Liver (tissue), 9 donors: ENCODE measurements around the gene FASN. TPM values are rescaled to one million over a fixed set of nuclear protein-coding genes. Genes with fewer than 3 reads are reported as not detected.

Source experiments
- DNase-seq: peaks from one replicate; pipeline ENCODE4 v3.0.0-alpha.2; 2017; ENCODE audit warnings: low spot score
- H3K27ac ChIP-seq, 2 donors: one replicate each; pipeline ENCODE4 v1.7.0; 2013; ENCODE audit warnings: inconsistent platforms in 2 of 2, low read length in 2 of 2, control low read depth in 1 of 2, low read depth in 1 of 2, mild to moderate bottlenecking in 1 of 2
- H3K27me3 ChIP-seq, 4 donors: one replicate each; pipeline versions ENCODE4 v1.6.1 to v1.7.0; 2013; ENCODE audit warnings: low read length in 3 of 4, inconsistent platforms in 1 of 4, mild to moderate bottlenecking in 1 of 4, moderate library complexity in 1 of 4; ENCODE audit not compliant: control insufficient read depth in 4 of 4, insufficient read depth in 4 of 4
- H3K36me3 ChIP-seq, 4 donors: one replicate each; pipeline versions ENCODE4 v1.6.1 to v1.7.0; 2013; ENCODE audit warnings: low read length in 3 of 4, mild to moderate bottlenecking in 3 of 4, low read depth in 1 of 4, moderate library complexity in 1 of 4; ENCODE audit not compliant: control insufficient read depth in 4 of 4, insufficient read depth in 3 of 4
- H3K4me1 ChIP-seq, 4 donors: one replicate each; pipeline versions ENCODE4 v1.6.1 to v1.7.0; 2013; ENCODE audit warnings: low read length in 3 of 4, mild to moderate bottlenecking in 3 of 4, moderate library complexity in 1 of 4; ENCODE audit not compliant: control insufficient read depth in 4 of 4, insufficient read depth in 4 of 4
- H3K4me3 ChIP-seq, 3 donors: one replicate each; pipeline versions ENCODE4 v1.6.1 to v1.7.0; 2013; ENCODE audit warnings: low read length in 3 of 3, control low read depth in 1 of 3, low read depth in 1 of 3, mild to moderate bottlenecking in 1 of 3
- H3K9ac ChIP-seq, 2 donors: one replicate each; pipeline ENCODE4 v1.7.0; 2013; ENCODE audit warnings: low read length in 2 of 2, mild to moderate bottlenecking in 2 of 2, moderate library complexity in 2 of 2, control low read depth in 1 of 2, low read depth in 1 of 2
- H3K9me3 ChIP-seq, 4 donors: one replicate each; pipeline versions ENCODE4 v1.6.1 to v1.7.0; 2013; ENCODE audit warnings: low read length in 3 of 4; ENCODE audit not compliant: control insufficient read depth in 4 of 4
- ATF3 ChIP-seq: IDR thresholded peaks from 2 replicates; pipeline ENCODE4 v1.6.1; 2016; ENCODE audit warnings: antibody characterized with exemption
- EGR1 ChIP-seq, 2 donors: IDR thresholded peaks; 2 replicates each; pipeline ENCODE4 v1.6.1; 2016 to 2018; ENCODE audit warnings: antibody characterized with exemption in 2 of 2, low read depth in 2 of 2
- FOXA1 ChIP-seq: IDR thresholded peaks from 2 replicates; pipeline ENCODE4 v1.6.1; 2016; ENCODE audit warnings: antibody characterized with exemption
- FOXA2 ChIP-seq: IDR thresholded peaks from 2 replicates; pipeline ENCODE4 v1.6.1; 2016; ENCODE audit warnings: antibody characterized with exemption
- GABPA ChIP-seq, 2 donors: IDR thresholded peaks in 1 of 2; conservative IDR thresholded peaks in 1 of 2; 2 replicates each; pipeline ENCODE4 v1.6.1; 2016; ENCODE audit warnings: antibody characterized with exemption in 2 of 2, mild to moderate bottlenecking in 1 of 2, moderate library complexity in 1 of 2
- HNF4A ChIP-seq, 2 donors: conservative IDR thresholded peaks; 2 replicates each; pipeline ENCODE4 v1.6.1; 2016; ENCODE audit warnings: antibody characterized with exemption in 2 of 2, mild to moderate bottlenecking in 2 of 2
- NR2F2 ChIP-seq: IDR thresholded peaks from 2 replicates; pipeline ENCODE4 v1.6.1; 2016; ENCODE audit warnings: antibody characterized with exemption
- RAD21 ChIP-seq, 2 donors: IDR thresholded peaks; 2 replicates each; pipeline ENCODE4 v1.6.1; 2016; ENCODE audit warnings: antibody characterized with exemption in 2 of 2, mild to moderate bottlenecking in 2 of 2
- RXRA ChIP-seq, 2 donors: IDR thresholded peaks; 2 replicates each; pipeline ENCODE4 v1.6.1; 2017 to 2018; ENCODE audit warnings: antibody characterized with exemption in 2 of 2, mild to moderate bottlenecking in 1 of 2
- WGBS: extraction: QIAGEN DNeasy Blood & Tissue Kit; methylation state at CpG from one replicate; pipeline ENCODE4 v1.1.7; 2013; 5-methylcytosine and 5-hydroxymethylcytosine counted together
- polyA plus RNA-seq, 2 donors: library from polyadenylated mRNA; stranded (reverse) in 1 of 2; unstranded in 1 of 2; fragments of 200-250 nt in 1 of 2; fragments of >200 nt in 1 of 2; fragmentation: Nextera tagmentation in 1 of 2; extraction: Ambion mirVana in 1 of 2; gene quantifications; one replicate each; pipeline versions ENCODE4 v1.2.1 to v1.2.3, GENCODE V29; 2013 to 2015
- total RNA-seq, 2 donors: library from RNA; depleted of rRNA; stranded (reverse); fragments of >200 nt; gene quantifications; one replicate each; pipeline ENCODE4 v1.2.3, GENCODE V29; 2014
- donor health status: healthy.
- donor health status: healthy.
- donor health status: healthy.
- donor health status: healthy.
- donor health status: healthy.

The FASN gene
- total and polyA plus RNA-seq, 4 donors, result 53.1 to 229 (median 130) TPM

GRCh38 chr17:82052638-82053059, 45.4 kb downstream of the FASN start:
- Histone ChIP-seq H3K4me3 (peak overlapping the region; percentile 82 to 94 (median 91)), H3K9ac (peak overlapping the region in 1 of 2 donors; percentile 43), H3K27me3 (no peaks in the 10 kb centered on the region), H3K4me1 (peaks cover 23 to 57% (median 48%) of the 10 kb centered on the region in 4 donors), H3K27ac (no peak overlapping the region), H3K36me3 (peaks cover 4 to 27% (median 14%) of the 10 kb centered on the region in 4 donors), H3K9me3 (no peaks in the 10 kb centered on the region)
- no peak for TF ChIP-seq RAD21 (IDR thresholded peaks at IDR 0.05)
- TF ChIP-seq RXRA (IDR thresholded peaks at IDR 0.05), result no peak
- TF ChIP-seq EGR1 (IDR thresholded peaks at IDR 0.05; ENCODE audit: low read depth in 2 of 2), result no peak
- TF ChIP-seq ATF3, result no peak
- TF ChIP-seq GABPA (IDR thresholded peaks at IDR 0.05 in 1 of 2, conservative IDR thresholded peaks at IDR 0.05 in 1 of 2), result no peak
- no peak for TF ChIP-seq FOXA2
- TF ChIP-seq HNF4A (conservative IDR thresholded peaks at IDR 0.05), result no peak
- 21% methylated on average over 19 of the region's 19 CpGs for WGBS
- no peak for DNase-seq

DNA sequence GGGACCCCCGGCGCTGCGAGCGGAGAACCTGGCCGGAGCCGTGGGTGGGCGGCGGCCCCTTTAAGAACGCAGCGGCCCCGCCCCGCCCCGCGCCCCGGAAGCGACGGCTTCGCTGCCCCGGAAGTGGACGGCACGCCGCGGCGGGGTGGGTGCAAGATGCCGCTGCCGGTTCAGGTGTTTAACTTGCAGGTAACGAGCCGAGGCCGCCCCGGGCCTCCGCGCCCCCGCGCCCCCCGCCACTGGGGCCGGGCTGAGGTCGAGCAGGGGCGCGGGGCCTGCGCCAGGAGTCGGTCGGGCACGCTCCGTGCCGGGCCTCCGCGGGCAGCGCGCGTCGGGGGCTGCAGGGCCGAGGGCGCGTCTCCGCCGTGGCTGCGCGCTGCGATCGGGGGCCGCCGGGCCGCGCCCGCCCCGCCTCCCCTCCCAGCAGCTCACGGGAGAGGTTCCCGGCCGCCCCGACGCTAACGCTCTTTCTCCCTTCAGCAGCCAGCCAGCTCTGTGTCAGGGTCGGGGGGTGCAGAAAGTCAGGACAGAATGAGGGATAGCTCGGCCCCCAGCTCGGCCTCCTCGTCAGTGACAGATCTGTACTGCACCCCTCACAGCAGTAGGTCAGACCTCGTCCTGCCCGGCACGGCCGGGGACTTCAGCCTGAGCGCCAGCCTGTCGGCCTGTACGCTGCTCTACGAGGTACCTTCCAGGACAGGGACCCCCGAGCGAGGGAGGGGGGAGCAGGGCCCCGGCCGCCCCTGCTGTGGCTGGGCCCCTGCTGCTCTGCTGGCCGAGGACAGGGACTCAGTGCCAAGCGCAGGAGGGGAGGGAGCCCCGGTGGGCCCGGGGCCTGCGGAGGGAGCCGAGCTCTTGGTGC, 46.0 kb downstream of the FASN start, which contains the start of the genes GPS1 and RFNG:
TSS of gene GPS1 (plus strand) at position 123 of the 862 bp plus-strand sequence. CDS start at position 157, 34 bp downstream.
TSS of gene RFNG (minus strand) at position 36 of the 862 bp plus-strand sequence. CDS start 45 bp downstream, outside the sequence.
- peaks cover 23 to 63% (median 53%) of the 10 kb centered on the region in 4 donors for H3K4me1 ChIP-seq
- H3K9ac ChIP-seq, result peak within 1 kb of the TSS in 1 of 2 donors; percentile 49
- H3K4me3 ChIP-seq, result peak within 1 kb of the TSS; percentile 82 to 94 (median 91)
- peak; percentile 85 for DNase-seq
- no peaks in the 10 kb centered on the region for H3K9me3 ChIP-seq
- WGBS, result under 1% methylated on average over 94 of the region's 94 CpGs
- peak within 1 kb of the TSS; percentile 34 to 60 for H3K27ac ChIP-seq
- TF ChIP-seq FOXA1 (no peak), GABPA (IDR thresholded peaks at IDR 0.05 in 1 of 2, conservative IDR thresholded peaks at IDR 0.05 in 1 of 2) (peak; percentile 63 to 88)
- H3K36me3 ChIP-seq, result peaks cover 4 to 22% (median 13%) of the 10 kb centered on the region in 4 donors
- no peaks in the 10 kb centered on the region for H3K27me3 ChIP-seq

GRCh38 chr17:82050761-82051641, 47.0 kb downstream of the FASN start:
- no peaks in the 10 kb centered on the region for H3K9me3 ChIP-seq
- TF ChIP-seq GABPA (IDR thresholded peaks at IDR 0.05 in 1 of 2, conservative IDR thresholded peaks at IDR 0.05 in 1 of 2) (peak in 1 of 2 donors; percentile 11), NR2F2 (no peak)
- H3K4me1 ChIP-seq, result peaks cover 23 to 71% (median 58%) of the 10 kb centered on the region in 4 donors
- 10% methylated on average over 79 of the region's 79 CpGs for WGBS
- H3K4me3 ChIP-seq, result peak overlapping the region; percentile 45 to 94 (median 58)
- H3K27me3 ChIP-seq, result no peaks in the 10 kb centered on the region
- H3K36me3 ChIP-seq, result peaks cover 4 to 13% (median 9%) of the 10 kb centered on the region in 4 donors
- H3K9ac ChIP-seq, result peak overlapping the region in 1 of 2 donors; percentile 49
- DNase-seq, result no peak
- peak overlapping the region; percentile 34 to 60 for H3K27ac ChIP-seq
